ENCODE data around the gene FHIT. TPM values are rescaled to one million over a fixed set of nuclear protein-coding genes. Genes with fewer than 3 reads are reported as not detected.

The FHIT gene
- total RNA-seq, 2 experiments from 2014 or later, result 86.0 to 90.6 TPM

GRCh38 chr3:60337421-60337820, 913.8 kb downstream of the FHIT start:
- intact Hi-C loops (cut with DNase I, micrococcal nuclease), result no loop called here
- ATAC-seq (ENCODE audit: poor library complexity) (no peak), DNase-seq (no peak)
- no peaks in the 10 kb centered on the region for H3K27me3 ChIP-seq (ENCODE audit: control insufficient read depth in 1 of 2, insufficient read depth in 2 of 2, low read length in 2 of 2)
- no peak overlapping the region for H3K27ac Mint-ChIP-seq
- no peaks in the 10 kb centered on the region for H3K9me3 ChIP-seq (ENCODE audit: control insufficient read depth in 1 of 2, insufficient read depth in 1 of 2, low read length in 2 of 2)
- ChIA-PET CTCF (no interaction called here), POLR2A (no interaction called here)
- no peaks in the 10 kb centered on the region for H3K36me3 ChIP-seq (ENCODE audit: insufficient read depth, low read length)
- no peaks in the 10 kb centered on the region for H3K27me3 Mint-ChIP-seq
- no peaks in the 10 kb centered on the region for H3K4me1 ChIP-seq (ENCODE audit: insufficient read depth, low read length)
- H3K4me3 Mint-ChIP-seq, result no peak overlapping the region
- peaks cover 6% of the 10 kb centered on the region for H3K4me1 Mint-ChIP-seq (ENCODE audit: low read depth)
- H3K36me3 Mint-ChIP-seq (ENCODE audit: low read depth), result no peaks in the 10 kb centered on the region
- H3K4me3 ChIP-seq (ENCODE audit: low read length), result no peak overlapping the region
- no peak for TF ChIP-seq CTCF (IDR thresholded peaks at IDR 0.05)
- no peaks in the 10 kb centered on the region for H3K9me3 Mint-ChIP-seq
- H3K27ac ChIP-seq (ENCODE audit: low read depth in 1 of 2, low read length in 2 of 2), result no peak overlapping the region

- Histone ChIP-seq H3K36me3 (ENCODE audit: insufficient read depth, low read length) (no peaks in the 10 kb centered on the region), H3K4me1 (ENCODE audit: insufficient read depth, low read length) (no peaks in the 10 kb centered on the region), H3K4me3 (ENCODE audit: low read length) (no peak overlapping the region), H3K27ac (ENCODE audit: low read depth in 1 of 2, low read length in 2 of 2) (no peak overlapping the region), H3K9me3 (ENCODE audit: control insufficient read depth in 1 of 2, insufficient read depth in 1 of 2, low read length in 2 of 2) (no peaks in the 10 kb centered on the region), H3K27me3 (ENCODE audit: control insufficient read depth in 1 of 2, insufficient read depth in 2 of 2, low read length in 2 of 2) (no peaks in the 10 kb centered on the region)
- Mint-ChIP-seq H3K9me3 (no peaks in the 10 kb centered on the region), H3K4me3 (no peak overlapping the region), H3K4me1 (ENCODE audit: low read depth) (peaks cover 6% of the 10 kb centered on the region), H3K36me3 (ENCODE audit: low read depth) (no peaks in the 10 kb centered on the region), H3K27me3 (no peaks in the 10 kb centered on the region), H3K27ac (no peak overlapping the region)
- TF ChIP-seq CTCF (IDR thresholded peaks at IDR 0.05), result no peak
- CTCF ChIA-PET, result no interaction called here
- DNase-seq (no peak), ATAC-seq (ENCODE audit: poor library complexity) (no peak)
- POLR2A ChIA-PET, result no interaction called here
- intact Hi-C loops (cut with DNase I, micrococcal nuclease), result no loop called here
Observed at GRCh38 chr3:60336061-60336460, 915.2 kb downstream of the FHIT start.

GRCh38 chr3:60333710-60334109, 917.5 kb downstream of the FHIT start:
- no peaks in the 10 kb centered on the region for H3K27me3 Mint-ChIP-seq
- CTCF ChIA-PET, result no interaction called here
- no peaks in the 10 kb centered on the region for H3K9me3 Mint-ChIP-seq
- H3K4me3 ChIP-seq (ENCODE audit: low read length), result no peak overlapping the region
- peaks cover 6% of the 10 kb centered on the region for H3K4me1 Mint-ChIP-seq (ENCODE audit: low read depth)
- no peaks in the 10 kb centered on the region for H3K27me3 ChIP-seq (ENCODE audit: control insufficient read depth in 1 of 2, insufficient read depth in 2 of 2, low read length in 2 of 2)
- H3K9me3 ChIP-seq (ENCODE audit: control insufficient read depth in 1 of 2, insufficient read depth in 1 of 2, low read length in 2 of 2), result no peaks in the 10 kb centered on the region
- intact Hi-C loops (cut with DNase I, micrococcal nuclease), result no loop called here
- TF ChIP-seq CTCF (IDR thresholded peaks at IDR 0.05), result no peak
- no peaks in the 10 kb centered on the region for H3K36me3 ChIP-seq (ENCODE audit: insufficient read depth, low read length)
- H3K27ac Mint-ChIP-seq, result no peak overlapping the region
- H3K4me3 Mint-ChIP-seq, result no peak overlapping the region
- no peaks in the 10 kb centered on the region for H3K4me1 ChIP-seq (ENCODE audit: insufficient read depth, low read length)
- H3K36me3 Mint-ChIP-seq (ENCODE audit: low read depth), result no peaks in the 10 kb centered on the region
- no peak for DNase-seq
- POLR2A ChIA-PET, result no interaction called here
- no peak overlapping the region for H3K27ac ChIP-seq (ENCODE audit: low read depth in 1 of 2, low read length in 2 of 2)
- ATAC-seq (ENCODE audit: poor library complexity), result no peak

All from CD4-positive, alpha-beta T cell (primary cell).